Measurements from ENCODE around the gene PYGB.

PYGB gene

GRCh38 chr20:25257756-25258475, 10.0 kb downstream of the PYGB start:
- TF ChIP-seq EP300 (IDR thresholded peaks at IDR 0.05; ENCODE audit: borderline replicate concordance) (no peak), TEAD4 (IDR thresholded peaks at IDR 0.05) (no peak), USF1 (IDR thresholded peaks at IDR 0.05) (no peak), TCF12 (IDR thresholded peaks at IDR 0.05; ENCODE audit: low read depth) (no peak), FOXM1 (IDR thresholded peaks at IDR 0.05; ENCODE audit: borderline replicate concordance, low read depth) (no peak), TAF1 (IDR thresholded peaks at IDR 0.05; ENCODE audit: low read depth) (no peak), MAX (IDR thresholded peaks at IDR 0.05) (no peak), YY1 (IDR thresholded peaks at IDR 0.05; ENCODE audit: low read depth) (no peak), CREB1 (IDR thresholded peaks at IDR 0.05; ENCODE audit: low read depth) (no peak), ZBTB7A (IDR thresholded peaks at IDR 0.05; ENCODE audit: low read depth) (no peak), EGR1 (IDR thresholded peaks at IDR 0.05) (no peak), CEBPB (IDR thresholded peaks at IDR 0.05) (no peak), NFIC (IDR thresholded peaks at IDR 0.05) (no peak), RAD21 (IDR thresholded peaks at IDR 0.05; ENCODE audit: low read depth) (no peak)
- TF ChIP-seq, protein P1, sequence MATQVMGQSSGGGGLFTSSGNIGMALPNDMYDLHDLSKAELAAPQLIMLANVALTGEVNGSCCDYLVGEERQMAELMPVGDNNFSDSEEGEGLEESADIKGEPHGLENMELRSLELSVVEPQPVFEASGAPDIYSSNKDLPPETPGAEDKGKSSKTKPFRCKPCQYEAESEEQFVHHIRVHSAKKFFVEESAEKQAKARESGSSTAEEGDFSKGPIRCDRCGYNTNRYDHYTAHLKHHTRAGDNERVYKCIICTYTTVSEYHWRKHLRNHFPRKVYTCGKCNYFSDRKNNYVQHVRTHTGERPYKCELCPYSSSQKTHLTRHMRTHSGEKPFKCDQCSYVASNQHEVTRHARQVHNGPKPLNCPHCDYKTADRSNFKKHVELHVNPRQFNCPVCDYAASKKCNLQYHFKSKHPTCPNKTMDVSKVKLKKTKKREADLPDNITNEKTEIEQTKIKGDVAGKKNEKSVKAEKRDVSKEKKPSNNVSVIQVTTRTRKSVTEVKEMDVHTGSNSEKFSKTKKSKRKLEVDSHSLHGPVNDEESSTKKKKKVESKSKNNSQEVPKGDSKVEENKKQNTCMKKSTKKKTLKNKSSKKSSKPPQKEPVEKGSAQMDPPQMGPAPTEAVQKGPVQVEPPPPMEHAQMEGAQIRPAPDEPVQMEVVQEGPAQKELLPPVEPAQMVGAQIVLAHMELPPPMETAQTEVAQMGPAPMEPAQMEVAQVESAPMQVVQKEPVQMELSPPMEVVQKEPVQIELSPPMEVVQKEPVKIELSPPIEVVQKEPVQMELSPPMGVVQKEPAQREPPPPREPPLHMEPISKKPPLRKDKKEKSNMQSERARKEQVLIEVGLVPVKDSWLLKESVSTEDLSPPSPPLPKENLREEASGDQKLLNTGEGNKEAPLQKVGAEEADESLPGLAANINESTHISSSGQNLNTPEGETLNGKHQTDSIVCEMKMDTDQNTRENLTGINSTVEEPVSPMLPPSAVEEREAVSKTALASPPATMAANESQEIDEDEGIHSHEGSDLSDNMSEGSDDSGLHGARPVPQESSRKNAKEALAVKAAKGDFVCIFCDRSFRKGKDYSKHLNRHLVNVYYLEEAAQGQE (IDR thresholded peaks at IDR 0.05; ENCODE audit: low read depth), result no peak

GRCh38 chr20:25258476-25258805, 10.6 kb downstream of the PYGB start:
- TF ChIP-seq ZBTB7A (IDR thresholded peaks at IDR 0.05; ENCODE audit: low read depth) (no peak), TAF1 (IDR thresholded peaks at IDR 0.05; ENCODE audit: low read depth) (no peak), RAD21 (IDR thresholded peaks at IDR 0.05; ENCODE audit: low read depth) (no peak), CREB1 (IDR thresholded peaks at IDR 0.05; ENCODE audit: low read depth) (no peak), FOXM1 (IDR thresholded peaks at IDR 0.05; ENCODE audit: borderline replicate concordance, low read depth) (no peak), EGR1 (IDR thresholded peaks at IDR 0.05) (no peak)

GRCh38 chr20:25258828-25259227, 10.9 kb downstream of the PYGB start:
- no peak for TF ChIP-seq TEAD4 (IDR thresholded peaks at IDR 0.05)
- TF ChIP-seq USF1 (IDR thresholded peaks at IDR 0.05), result no peak
- no peak for TF ChIP-seq ZBTB7A (IDR thresholded peaks at IDR 0.05; ENCODE audit: low read depth)
- TF ChIP-seq EP300 (IDR thresholded peaks at IDR 0.05; ENCODE audit: borderline replicate concordance), result no peak
- TF ChIP-seq, protein P1 (IDR thresholded peaks at IDR 0.05; ENCODE audit: low read depth), result no peak
- no peak for TF ChIP-seq YY1 (IDR thresholded peaks at IDR 0.05; ENCODE audit: low read depth)
- TF ChIP-seq TCF12 (IDR thresholded peaks at IDR 0.05; ENCODE audit: low read depth), result no peak
- no peak for TF ChIP-seq NFIC (IDR thresholded peaks at IDR 0.05)
- TF ChIP-seq RAD21 (IDR thresholded peaks at IDR 0.05; ENCODE audit: low read depth), result no peak
- TF ChIP-seq EGR1 (IDR thresholded peaks at IDR 0.05), result no peak
- no peak for TF ChIP-seq FOXM1 (IDR thresholded peaks at IDR 0.05; ENCODE audit: borderline replicate concordance, low read depth)
- no peak for TF ChIP-seq TAF1 (IDR thresholded peaks at IDR 0.05; ENCODE audit: low read depth)
- TF ChIP-seq MAX (IDR thresholded peaks at IDR 0.05), result no peak
- TF ChIP-seq CEBPB (IDR thresholded peaks at IDR 0.05), result no peak
- no peak for TF ChIP-seq CREB1 (IDR thresholded peaks at IDR 0.05; ENCODE audit: low read depth)

GRCh38 chr20:25259358-25259757, 11.5 kb downstream of the PYGB start:
- TF ChIP-seq EP300 (IDR thresholded peaks at IDR 0.05; ENCODE audit: borderline replicate concordance) (no peak), EGR1 (IDR thresholded peaks at IDR 0.05) (no peak), RAD21 (IDR thresholded peaks at IDR 0.05; ENCODE audit: low read depth) (no peak), NFIC (IDR thresholded peaks at IDR 0.05) (no peak), USF1 (IDR thresholded peaks at IDR 0.05) (no peak), MAX (IDR thresholded peaks at IDR 0.05) (no peak), ZBTB7A (IDR thresholded peaks at IDR 0.05; ENCODE audit: low read depth) (no peak), TCF12 (IDR thresholded peaks at IDR 0.05; ENCODE audit: low read depth) (no peak), YY1 (IDR thresholded peaks at IDR 0.05; ENCODE audit: low read depth) (no peak), FOXM1 (IDR thresholded peaks at IDR 0.05; ENCODE audit: borderline replicate concordance, low read depth) (no peak)
- TF ChIP-seq, protein P1 (IDR thresholded peaks at IDR 0.05; ENCODE audit: low read depth), result no peak

Measured in Ishikawa (cell line).